GM18861 (cell line): Measurements from ENCODE around the gene ASTL.

Experiments used
- ATAC-seq: cut with Tn5 transposase; IDR thresholded peaks from one replicate; pipeline ENCODE4 v1.9.1; 2021; ENCODE audit not compliant: unreplicated experiment

The ASTL gene

GRCh38 chr2:96114546-96114902, 23.8 kb downstream of the ASTL start:
- ATAC-seq = no peak

GRCh38 chr2:96113951-96114350, 24.4 kb downstream of the ASTL start:
- no peak for ATAC-seq

- no peak for ATAC-seq
Measured at GRCh38 chr2:96113367-96113677, 25.0 kb downstream of the ASTL start.

- ATAC-seq = no peak
Measured at GRCh38 chr2:96112501-96113366, 25.6 kb downstream of the ASTL start.

- ATAC-seq = no peak
Measured at GRCh38 chr2:96111823-96112500, 26.3 kb downstream of the ASTL start.

- no peak for ATAC-seq
Measured at GRCh38 chr2:96111257-96111640, 27.1 kb downstream of the ASTL start.

- no peak for ATAC-seq
Measured at GRCh38 chr2:96110621-96111256, 27.6 kb downstream of the ASTL start.

- no peak for ATAC-seq
Measured at GRCh38 chr2:96109931-96110511, 28.3 kb downstream of the ASTL start.

- no peak for ATAC-seq
Measured at GRCh38 chr2:96109361-96109680, 29.0 kb downstream of the ASTL start.

GRCh38 chr2:96108541-96109360, 29.6 kb downstream of the ASTL start:
- ATAC-seq = no peak

- no peak for ATAC-seq
Measured at GRCh38 chr2:96108151-96108540, 30.2 kb downstream of the ASTL start.

- no peak for ATAC-seq
Measured at GRCh38 chr2:96107708-96108065, 30.6 kb downstream of the ASTL start.

GRCh38 chr2:96106991-96107707, 31.2 kb downstream of the ASTL start:
- ATAC-seq = no peak

- ATAC-seq = no peak
Measured at GRCh38 chr2:96105994-96106715, 32.1 kb downstream of the ASTL start.

- no peak for ATAC-seq
Measured at GRCh38 chr2:96105152-96105915, 33.0 kb downstream of the ASTL start.

GRCh38 chr2:96104487-96104861, 33.8 kb downstream of the ASTL start:
- ATAC-seq = no peak

GRCh38 chr2:96103761-96104486, 34.4 kb downstream of the ASTL start:
- no peak for ATAC-seq

GRCh38 chr2:96103187-96103601, 35.1 kb downstream of the ASTL start:
- no peak for ATAC-seq
